Activated T-cell treated with anti-CD3 and anti-CD28 coated beads, Interleukin-2, amount 50 U/mL, for 48 hours (primary cell): ENCODE results near the gene ASB2.
A peak's percentile ranks its signal among the peaks of the same experiment; 100 is the strongest.

ENCODE experiments used
- DNase-seq, 2 experiments: peaks; one replicate each; pipeline ENCODE4 v3.0.0-alpha.2; 2020

ASB2 gene

DNA sequence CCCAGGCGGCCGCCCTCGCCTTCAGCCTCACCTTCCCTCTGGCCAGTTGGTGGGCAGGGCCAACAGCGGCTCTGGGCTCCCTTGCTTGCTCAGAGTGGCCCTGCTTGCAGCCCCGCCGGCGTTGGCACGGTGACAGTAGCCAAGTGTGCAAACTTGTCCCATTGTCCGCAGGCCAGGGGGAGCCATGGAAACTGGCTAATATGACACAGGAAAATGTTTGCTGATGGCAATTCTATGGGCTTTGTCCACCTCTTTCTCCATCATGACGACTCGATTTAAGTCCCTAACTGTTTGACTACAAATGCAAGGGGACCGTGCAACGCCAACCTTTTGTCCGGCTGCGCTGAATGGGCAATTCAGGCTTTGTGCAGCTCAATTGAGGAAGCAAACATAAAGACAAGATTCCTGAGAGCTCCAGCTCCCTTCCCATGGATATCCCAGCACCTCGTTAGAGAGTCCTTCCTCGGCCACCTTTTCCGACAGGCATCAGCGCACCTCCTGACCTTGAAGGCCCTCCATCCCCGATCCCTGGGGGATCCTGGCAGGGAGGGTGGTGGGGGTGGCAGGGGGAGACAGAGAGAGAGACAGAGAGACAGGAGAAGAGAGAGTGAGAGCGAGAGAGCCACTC lies 50.0 kb downstream of the ASB2 start:
- DNase-seq, result no peak

DNA sequence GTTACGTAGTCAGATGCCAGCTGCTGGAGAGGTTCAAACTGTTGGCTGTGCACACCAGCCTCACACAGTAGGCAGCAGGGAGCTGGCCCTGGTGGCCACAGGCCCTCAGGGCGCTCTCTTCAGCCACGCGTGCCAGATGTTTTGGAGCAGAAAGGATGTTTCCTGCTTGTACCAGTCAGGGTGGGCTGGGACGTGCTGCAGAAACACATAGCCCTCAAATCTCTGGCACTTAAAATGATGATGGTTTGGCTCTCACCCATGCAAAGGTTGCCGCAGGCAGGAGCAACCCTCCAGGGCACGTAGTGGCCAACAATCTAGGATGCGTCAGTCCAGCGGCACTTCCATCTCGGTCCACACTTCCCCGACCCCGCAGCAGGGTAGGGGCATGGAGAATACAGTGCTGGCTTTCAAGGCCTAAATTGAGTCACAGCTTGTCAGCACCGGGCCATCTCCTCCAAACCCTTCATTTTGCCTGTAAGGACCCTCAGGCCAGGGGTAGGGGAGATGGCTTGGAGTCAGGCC lies 50.9 kb downstream of the ASB2 start:
- DNase-seq, result no peak

DNA sequence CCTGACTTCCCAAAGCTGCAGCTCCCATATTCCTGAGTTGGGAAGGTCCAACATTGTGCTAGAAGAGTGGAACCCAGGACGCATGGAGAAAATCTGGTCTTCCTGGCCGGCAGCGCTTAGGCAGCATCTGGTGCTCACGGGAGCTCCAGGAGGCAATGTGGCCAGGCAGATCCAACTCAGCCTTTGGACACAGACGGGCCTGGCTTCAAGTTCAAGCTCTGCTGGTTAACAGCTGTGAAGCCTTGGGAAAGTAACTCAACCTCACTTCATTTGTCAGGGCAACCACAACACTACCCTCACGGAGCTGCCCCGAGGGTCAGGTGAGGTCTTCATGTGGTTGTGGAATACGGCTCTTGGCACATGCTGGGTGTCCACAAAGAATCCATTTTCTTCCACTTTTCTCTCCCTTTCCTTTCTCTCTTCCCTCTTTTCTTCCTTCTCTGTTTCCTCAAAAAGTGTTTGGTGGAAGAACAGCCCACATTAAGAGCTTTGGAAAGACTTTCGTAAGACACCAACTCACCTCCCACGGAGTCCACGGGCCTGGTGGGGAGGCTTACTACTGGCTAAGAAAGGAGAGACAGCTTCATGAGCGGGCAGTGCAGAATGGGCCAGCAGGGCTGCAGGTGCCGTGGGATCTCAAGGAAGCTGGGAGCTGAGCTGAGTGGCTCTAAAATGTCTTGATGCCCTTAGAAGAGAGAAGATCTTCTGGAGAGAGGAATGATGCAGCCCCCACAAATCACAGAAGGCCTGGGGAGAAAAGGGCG lies 51.6 kb downstream of the ASB2 start:
- DNase-seq, result no peak

DNA sequence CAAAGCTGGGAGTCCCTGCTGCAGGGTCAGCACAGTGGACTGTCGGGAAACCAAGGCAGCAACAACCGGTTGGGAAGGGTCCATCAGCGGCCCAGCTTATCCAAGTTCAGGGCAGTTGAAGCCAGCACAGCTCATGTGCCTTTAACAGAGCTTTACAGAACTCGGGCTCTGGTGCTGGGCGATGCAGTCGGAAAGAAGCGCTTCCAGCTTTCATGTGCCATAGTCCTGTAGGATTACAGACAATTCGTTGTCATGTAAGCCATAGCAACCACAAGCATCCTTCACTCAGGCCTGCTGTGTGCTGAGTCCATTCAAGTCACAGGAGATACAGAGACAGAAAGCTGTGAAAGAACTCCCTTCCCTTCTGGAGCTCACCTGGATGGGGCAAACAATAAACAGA lies 52.7 kb downstream of the ASB2 start:
- no peak for DNase-seq

DNA sequence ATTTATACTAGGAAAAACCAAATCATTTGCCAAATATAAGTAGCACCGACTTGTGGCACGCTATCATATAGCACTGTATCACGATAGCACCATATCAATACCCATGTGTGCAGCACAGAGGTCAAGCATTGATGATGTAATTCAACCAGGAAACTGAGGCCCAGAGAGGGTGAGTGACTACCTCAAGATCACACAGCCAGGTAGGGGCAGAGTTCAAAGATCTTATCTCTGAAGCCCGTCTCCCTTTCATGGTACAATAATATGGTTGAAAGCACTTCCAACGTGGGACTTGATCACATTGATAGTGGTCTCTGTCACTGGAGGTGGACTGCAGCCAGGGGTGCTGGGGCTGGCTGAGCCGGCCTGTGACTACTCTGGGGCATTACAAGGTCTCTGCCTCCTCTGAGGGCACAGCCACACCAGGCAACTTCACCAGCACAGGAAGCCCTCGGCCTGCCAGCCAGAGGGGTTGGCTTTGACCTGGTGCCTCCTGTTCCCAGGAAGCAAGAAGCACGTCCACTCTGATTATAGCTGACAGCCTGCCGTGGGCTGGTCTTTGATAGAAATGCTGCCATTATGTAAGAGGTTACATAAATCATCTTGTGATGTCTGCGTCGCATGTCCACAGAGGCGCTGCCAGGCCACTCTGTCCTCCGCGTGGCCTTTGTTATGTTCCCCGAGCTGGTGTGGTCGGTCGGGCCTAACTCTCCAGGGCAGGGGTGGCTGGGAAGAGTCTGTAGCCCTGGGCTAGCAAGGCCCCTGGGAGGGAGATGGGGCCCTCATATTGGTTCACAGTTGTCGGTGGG lies 55.2 kb downstream of the ASB2 start:
- no peak for DNase-seq

DNA sequence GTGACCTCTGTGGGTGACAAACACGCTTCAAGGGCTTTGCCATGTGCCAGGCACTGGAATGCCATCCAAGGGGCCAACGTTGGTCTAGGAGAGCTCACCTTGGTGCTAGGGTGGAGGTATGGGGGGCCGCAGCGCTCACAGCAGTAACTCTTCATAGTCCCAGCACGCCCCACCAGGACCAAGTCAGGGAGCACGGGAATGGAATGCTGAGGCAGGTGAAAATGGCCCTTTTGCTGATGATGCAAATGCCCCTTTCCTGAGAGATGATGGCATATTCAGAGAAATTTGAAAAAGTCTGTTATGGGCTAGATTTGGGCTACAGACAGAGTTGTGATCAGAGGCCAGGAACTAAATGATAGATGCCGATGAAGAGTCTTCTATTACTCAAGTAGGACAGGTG lies 59.2 kb downstream of the ASB2 start:
- DNase-seq, result no peak

DNA sequence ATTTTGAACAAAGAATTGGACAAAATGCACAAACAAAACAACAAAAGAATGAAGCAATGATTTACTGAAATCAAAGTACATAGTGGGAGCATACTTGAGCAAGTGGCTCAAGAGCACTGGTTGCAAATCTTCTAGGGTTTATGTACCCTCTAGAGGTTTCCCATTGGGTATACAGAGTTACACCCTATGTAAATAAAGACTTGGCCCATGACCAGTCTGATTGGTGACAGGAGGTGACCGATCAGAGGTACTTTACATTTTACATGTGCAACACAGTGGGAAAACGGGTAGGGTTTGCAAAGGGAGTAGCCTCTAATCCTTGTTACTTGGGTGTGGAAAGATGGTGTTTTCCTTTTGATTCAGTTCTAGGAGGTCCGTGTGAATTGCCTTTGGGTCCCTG lies 59.9 kb downstream of the ASB2 start:
- no peak for DNase-seq

DNA sequence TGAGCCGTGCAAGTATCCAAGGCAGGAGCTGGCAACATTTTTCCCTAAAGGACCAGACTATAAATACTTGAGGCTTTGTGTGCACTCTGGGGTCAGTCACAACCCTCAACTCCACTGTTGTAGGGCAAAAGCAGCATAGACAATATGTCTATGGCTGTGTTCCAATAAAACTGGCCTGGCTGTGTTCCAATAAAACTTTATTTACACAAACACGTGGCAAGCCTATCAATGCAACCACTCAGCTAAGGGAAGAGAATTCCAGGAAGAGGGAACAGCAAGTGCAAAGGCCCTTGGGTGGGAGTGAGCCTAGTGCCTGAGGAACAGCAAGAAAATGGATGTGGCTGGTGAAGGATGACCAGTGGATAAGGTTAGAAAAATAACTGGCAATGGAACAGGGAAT lies 60.6 kb downstream of the ASB2 start:
- DNase-seq, result no peak

DNA sequence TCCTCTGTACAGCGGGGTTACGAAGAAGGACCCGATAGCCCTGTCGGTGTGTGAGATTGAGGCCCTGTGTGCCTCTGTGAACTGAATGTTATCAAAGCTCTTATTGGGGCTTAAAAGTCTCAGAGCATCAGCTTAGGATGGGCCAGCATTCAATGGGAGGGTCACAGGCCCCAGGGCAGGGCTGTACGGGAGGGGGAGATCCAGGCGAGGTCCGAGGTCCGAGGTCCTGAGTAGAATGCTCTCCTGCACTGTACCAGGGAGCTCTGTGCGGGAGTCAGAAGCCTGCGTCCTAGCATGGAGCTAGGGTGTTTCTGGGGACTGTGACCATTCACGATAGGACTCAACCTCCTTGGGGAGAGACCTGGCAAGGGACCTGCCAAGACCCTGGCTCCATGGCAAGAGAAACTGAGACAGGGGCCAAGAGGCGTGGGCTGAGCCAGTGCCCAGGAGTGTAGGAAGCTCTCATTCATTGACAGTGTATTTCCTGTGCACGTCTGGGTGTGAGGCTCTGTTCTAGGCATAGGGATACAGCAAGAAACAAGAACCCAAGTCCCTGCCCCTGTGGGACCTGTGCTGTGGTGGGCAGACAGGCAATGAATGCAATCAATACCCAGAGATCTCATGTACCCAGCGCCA lies 61.2 kb downstream of the ASB2 start:
- DNase-seq, result no peak

DNA sequence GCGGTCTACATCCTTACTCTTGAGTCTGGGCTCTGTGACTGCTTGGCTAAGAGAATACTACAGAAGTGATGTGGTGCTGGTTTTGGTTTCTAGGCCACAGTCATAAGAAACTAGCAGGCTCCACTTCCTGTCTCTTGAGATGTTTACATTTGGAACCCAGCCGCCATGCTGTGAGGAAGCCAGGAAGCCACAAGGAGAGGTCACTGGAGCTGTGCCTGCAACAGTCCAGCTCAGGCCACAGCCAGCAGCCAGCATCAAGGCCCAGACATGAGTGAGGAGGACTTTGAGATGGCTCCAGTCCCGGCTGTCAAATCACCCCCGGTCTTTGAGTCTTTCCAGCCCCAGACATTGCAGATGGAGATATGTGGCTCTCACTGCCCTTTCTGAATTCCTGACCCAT lies 62.1 kb downstream of the ASB2 start:
- DNase-seq, result peak in 1 of 2 experiments; percentile 34

DNA sequence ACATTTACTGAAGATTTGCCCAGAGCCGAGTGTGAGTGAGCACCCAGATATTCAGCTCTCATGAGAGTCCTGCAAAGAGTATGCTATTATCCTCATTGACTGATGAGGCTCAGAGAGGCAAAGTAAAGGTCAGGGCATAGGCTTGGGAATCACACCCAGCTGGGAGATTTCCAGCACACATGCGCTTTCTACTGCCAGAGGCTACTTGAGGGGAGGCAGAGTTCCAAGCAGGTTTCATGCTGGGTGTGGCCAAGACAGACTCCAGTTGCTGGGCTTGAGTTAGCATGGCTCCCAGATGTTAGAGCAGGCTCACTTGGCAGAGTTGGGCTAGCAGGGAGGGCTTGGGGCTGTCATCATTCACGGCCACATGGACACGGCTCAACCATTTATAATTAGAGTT lies 63.6 kb downstream of the ASB2 start:
- no peak for DNase-seq

DNA sequence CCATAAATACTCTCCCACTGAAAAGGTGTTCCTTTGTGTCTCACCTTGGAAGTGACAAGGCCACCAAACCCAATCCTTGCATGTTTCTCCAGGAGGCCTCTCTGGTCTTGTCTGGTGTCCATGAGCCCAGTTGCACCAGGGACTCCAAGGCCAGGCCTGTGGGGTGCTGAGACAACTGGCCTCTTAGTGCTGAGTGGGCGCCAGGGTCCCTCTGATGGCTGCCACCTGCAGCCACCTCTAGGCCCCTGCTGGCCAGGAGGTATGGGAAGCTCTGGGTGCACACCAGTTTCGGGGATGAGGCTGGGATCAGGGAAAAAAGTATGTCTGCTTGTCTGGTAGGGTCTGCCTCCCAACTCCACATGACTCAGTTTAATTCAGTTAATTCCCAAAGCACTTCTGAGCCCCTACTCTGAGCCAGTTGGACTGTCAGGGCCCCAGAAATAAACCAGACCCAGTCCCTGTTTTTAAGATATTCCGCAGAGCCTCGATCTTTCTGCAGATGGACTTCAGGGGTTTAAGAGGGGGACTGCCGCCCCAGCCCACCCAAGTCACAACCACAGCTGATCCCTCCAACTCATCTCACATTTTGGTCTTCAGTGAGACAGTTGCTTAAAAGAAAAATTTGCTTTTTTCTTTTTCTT lies 64.3 kb downstream of the ASB2 start:
- no peak for DNase-seq

DNA sequence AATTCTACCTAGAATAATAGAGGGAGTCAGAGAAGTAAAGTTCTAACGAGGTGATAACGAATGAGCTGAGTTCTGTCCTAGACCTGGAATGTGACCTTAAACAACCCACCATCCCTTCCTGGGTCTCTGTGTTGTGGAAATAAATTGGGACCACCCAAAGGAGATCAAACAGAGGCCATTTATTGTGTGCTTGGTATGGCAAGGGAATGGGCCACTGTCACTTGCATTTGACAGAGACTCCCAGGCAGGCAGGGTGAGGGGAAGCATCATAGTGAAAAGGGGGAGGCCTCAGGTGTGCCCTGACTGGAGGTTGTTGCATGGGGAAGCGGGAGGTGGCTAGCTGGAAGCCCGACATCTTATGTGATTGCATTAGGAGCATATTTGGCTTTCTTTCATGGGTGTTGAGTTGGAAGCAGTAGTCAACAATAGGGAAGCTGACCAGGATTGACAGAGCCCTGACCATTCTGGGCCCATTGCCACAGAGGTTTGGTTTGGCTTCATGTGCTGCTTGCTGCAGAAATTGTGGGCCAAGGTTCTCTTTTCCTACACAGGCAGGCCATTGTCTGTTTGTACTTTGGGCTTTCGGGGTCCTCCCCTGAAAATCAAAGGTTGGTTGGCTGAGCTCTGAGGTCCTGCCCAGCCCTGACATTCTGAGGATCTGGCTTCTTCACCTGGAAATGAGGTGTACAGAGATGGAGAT lies 66.8 kb downstream of the ASB2 start:
- DNase-seq, result no peak

DNA sequence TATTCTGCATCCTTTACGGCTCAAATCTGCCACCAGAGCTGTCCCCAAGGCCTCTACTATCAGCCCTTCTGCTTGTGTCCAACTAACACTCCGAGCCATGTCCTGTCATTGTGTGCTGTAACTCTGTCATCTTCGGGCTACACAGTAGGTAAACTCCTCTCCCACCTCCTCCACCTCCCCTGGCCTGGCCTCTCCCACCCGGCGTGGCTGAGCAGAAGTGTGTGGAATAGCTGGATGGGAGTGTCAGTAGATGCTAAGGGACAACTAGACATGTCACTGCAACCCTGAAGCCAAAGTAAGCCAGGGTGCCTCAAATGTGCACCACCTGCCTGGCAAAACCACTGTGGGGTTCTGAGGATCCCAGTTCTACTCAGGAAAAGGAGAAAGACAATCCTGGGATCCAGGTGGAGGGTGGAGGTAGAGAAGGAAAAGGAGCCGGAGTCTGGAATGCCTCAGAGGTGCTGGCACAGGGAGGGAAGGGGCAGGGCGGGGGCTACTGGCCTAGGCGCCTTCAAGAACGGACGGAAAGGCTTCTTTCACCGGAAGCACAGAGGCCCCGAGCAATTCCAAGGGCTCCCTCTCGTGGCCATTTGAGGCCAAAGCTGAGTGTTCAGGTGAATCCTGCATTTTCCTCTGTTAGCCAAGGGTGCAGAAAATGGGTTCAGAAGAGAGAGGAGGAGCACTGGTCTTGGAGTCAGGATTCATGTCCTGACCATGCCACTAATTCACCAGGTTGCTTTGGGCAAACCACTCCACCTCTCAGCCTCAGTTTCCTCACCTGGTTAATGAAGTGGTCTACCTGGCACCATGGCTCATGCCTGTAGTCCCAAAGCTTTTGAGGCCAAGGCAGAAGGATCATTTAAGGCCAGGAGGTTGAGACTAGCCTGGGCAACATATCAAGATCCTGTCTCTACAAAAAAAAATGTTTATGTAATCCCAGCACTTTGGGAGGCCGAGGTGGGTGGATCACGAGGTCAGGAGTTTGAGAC lies 69.7 kb downstream of the ASB2 start:
- peak; percentile 80 to 82 for DNase-seq

DNA sequence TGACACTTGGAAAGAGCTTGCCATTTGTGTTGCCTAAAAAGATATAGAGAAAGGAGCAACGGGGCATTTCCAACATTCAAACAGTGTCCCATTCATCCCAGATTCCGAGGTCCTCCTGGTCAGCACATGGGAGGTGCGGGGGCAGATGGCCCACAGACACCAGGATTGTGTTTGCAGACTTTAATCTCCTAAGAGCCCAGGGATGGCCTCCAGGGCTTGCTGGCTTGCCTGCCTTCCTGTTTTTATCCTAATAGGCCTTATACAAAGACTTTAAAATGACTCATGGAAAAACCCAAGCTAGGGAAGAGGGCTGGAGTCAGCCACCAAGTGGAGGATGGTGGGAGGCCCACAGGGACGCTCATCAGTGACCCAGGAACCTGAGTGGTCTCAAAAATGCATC lies 70.7 kb downstream of the ASB2 start:
- DNase-seq, result no peak

DNA sequence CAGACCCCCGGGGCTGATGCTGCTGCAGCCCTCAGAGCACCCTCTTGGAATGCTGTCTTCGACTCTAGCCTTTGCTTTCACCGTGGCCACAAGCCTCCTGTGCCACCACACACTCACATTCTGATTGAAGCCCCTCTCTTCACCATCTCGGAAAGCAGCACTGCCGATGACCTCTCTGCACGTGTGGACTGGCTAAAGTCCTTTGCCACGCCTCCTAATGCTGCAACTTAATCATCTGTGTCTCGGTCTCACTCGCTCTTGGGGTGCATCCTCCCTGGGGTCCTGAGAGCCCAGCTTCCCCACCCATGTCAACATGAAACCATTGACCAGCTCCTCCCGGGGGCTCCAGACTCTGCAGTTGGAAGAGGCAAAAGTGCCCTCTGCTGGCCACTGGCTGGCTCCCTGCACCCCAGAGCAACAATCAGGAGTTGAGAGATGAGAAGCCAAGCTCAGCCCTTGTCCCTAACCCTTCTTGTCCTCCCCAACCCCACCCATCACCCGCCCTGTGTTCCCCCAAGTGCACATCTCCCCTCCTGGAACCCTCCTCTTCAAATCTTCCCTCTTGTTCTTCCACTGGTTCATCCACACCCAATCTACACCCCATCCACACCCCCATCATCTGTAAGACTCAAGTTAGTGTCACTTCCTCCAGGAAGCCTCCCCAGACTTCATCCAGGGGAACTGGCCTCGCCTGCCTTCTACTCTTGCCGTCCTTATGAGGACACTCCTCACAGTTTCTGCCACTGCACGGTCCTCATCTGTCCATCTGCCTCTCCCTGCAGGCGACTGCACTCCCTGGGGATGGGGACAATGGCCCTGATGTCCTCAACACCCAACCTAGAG lies 72.8 kb downstream of the ASB2 start:
- no peak for DNase-seq

DNA sequence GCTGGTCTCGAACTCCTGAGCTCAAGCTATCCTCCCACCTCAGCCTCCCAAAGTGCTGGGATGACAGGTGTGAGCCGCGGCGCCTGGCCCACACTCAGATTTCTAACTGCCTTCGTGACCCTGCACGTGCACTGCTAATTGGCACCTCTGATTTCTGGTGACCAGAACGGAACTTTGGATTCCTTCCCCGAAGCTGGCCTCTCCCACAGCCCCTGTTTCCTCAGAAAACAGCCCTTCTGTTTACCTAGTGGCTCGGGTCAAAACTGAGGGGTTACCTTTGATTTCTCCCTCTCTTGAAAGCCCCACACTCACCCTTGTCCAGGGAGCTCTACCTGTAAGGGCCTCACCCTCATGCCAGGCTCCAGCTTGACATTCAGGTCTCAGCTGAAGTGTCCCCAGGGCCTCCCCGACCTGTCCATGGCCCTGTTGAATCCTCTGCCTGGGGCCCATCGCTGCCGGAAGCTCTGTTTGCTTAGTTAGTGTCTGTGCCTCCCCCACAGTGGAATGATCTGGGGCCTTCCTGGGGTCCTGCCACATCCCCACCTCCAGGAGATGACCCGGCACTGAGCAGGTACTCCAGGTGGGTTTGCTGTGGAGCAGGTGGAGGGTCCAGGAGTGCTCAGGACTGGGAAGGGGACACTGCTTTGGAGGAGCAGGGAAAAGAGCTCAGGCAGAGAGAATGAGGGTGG lies 73.6 kb downstream of the ASB2 start:
- no peak for DNase-seq

DNA sequence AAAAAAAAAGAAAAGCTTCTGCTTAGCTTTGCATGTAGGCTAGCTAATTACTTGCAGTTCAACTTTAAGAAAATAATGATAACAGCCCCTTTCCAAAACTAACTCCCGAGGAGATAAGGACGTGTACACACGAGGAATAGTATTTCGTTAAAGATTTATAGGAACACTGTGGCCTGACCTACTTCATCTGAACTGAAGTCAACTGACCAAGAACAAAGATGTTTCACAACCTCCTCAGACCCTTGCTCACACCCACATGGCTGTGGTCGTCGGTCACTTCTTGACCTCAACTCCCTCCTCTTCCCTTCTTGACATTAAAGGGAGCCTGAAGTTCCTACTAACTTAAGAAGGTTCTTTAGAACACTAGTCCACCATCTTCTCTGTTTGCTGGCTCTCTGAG lies 74.6 kb downstream of the ASB2 start:
- no peak for DNase-seq

DNA sequence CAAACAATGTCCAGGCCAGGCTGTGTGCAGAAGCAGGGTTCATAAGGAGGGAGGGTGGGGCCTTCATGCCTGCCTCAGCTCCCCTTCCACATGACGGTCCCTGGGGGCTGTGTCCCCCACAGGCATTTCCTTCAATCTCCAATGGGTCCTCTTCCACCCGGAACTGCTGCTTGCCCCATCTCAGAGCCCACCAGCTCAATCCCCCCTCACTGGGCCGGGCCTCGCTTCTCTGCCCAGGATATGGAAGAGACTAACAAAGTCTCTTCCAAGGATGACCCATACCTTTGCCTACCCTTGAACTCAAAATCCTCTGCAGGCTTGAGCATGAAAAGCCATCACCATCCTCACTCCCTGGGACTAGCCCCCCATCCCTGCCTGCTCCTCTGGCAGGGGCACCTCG lies 77.6 kb downstream of the ASB2 start:
- DNase-seq, result no peak
